Progenitor cell of endocrine pancreas (in vitro differentiated cells): ENCODE data around the gene MYCL. TPM values are rescaled to one million over a fixed set of nuclear protein-coding genes. Genes with fewer than 3 reads are reported as not detected.

Experiments
- DNase-seq: peaks from one replicate; pipeline ENCODE4 v3.0.0; 2021; ENCODE audit warnings: low spot score; ENCODE audit not compliant: unreplicated experiment
- H3K27ac Mint-ChIP-seq: 2 replicates; pipeline ENCODE4 v1.8.0; 2021; ENCODE audit warnings: mild to moderate bottlenecking, moderate library complexity, mixed read lengths
- H3K27me3 Mint-ChIP-seq: 2 replicates; pipeline ENCODE4 v1.8.0; 2021; ENCODE audit warnings: mixed read lengths
- H3K36me3 Mint-ChIP-seq: 2 replicates; pipeline ENCODE4 v1.8.0; 2022; ENCODE audit warnings: mixed read lengths; ENCODE audit not compliant: insufficient read depth
- H3K4me1 Mint-ChIP-seq: 2 replicates; pipeline ENCODE4 v1.8.0; 2021; ENCODE audit warnings: low read depth, mixed read lengths
- H3K4me3 Mint-ChIP-seq: 2 replicates; pipeline ENCODE4 v1.8.0; 2021; ENCODE audit warnings: low read depth, mild to moderate bottlenecking, moderate library complexity, mixed read lengths
- H3K9me3 Mint-ChIP-seq: 2 replicates; pipeline ENCODE4 v1.8.0; 2021; ENCODE audit warnings: low read depth, mixed read lengths
- CTCF ChIP-seq: fragments of 200-600 bp; sonication (generic); IDR thresholded peaks from one replicate; pipeline ENCODE4 v1.5.0; 2021; ENCODE audit warnings: antibody characterized with exemption, mild to moderate bottlenecking; ENCODE audit not compliant: unreplicated experiment
- total RNA-seq: library from RNA; stranded (reverse); gene quantifications from 2 replicates; pipeline ENCODE4 v1.2.1, GENCODE V29; 2021

Gene MYCL
- total RNA-seq, 1 donor from 2014 or later: 21.3 TPM

GRCh38 chr1:39892601-39893595 is 8.8 kb downstream of the MYCL start:
- DNase-seq: no peak
- H3K4me1 Mint-ChIP-seq: peaks cover 33% of the 10 kb centered on the region
- no peak overlapping the region for H3K4me3 Mint-ChIP-seq
- no peaks in the 10 kb centered on the region for H3K9me3 Mint-ChIP-seq
- H3K27me3 Mint-ChIP-seq: no peaks in the 10 kb centered on the region
- TF ChIP-seq CTCF: no peak
- H3K36me3 Mint-ChIP-seq: peaks cover 2% of the 10 kb centered on the region
- peak overlapping the region; percentile 82 for H3K27ac Mint-ChIP-seq

- peaks cover 26% of the 10 kb centered on the region for H3K4me1 Mint-ChIP-seq
- H3K4me3 Mint-ChIP-seq: no peak overlapping the region
- TF ChIP-seq CTCF: no peak
- no peak for DNase-seq
- H3K27ac Mint-ChIP-seq: no peak overlapping the region
- no peaks in the 10 kb centered on the region for H3K36me3 Mint-ChIP-seq
- H3K27me3 Mint-ChIP-seq: no peaks in the 10 kb centered on the region
- H3K9me3 Mint-ChIP-seq: no peaks in the 10 kb centered on the region
Measured at GRCh38 chr1:39890880-39891279, 10.8 kb downstream of the MYCL start.

GRCh38 chr1:39890273-39890672 is 11.4 kb downstream of the MYCL start:
- H3K9me3 Mint-ChIP-seq: no peaks in the 10 kb centered on the region
- no peak overlapping the region for H3K4me3 Mint-ChIP-seq
- no peak overlapping the region for H3K27ac Mint-ChIP-seq
- H3K4me1 Mint-ChIP-seq: peaks cover 26% of the 10 kb centered on the region
- DNase-seq: no peak
- no peaks in the 10 kb centered on the region for H3K27me3 Mint-ChIP-seq
- no peak for TF ChIP-seq CTCF
- no peaks in the 10 kb centered on the region for H3K36me3 Mint-ChIP-seq

- H3K27ac Mint-ChIP-seq: no peak overlapping the region
- H3K27me3 Mint-ChIP-seq: no peaks in the 10 kb centered on the region
- peaks cover 14% of the 10 kb centered on the region for H3K4me1 Mint-ChIP-seq
- H3K4me3 Mint-ChIP-seq: no peak overlapping the region
- no peak for TF ChIP-seq CTCF
- no peaks in the 10 kb centered on the region for H3K9me3 Mint-ChIP-seq
- no peak for DNase-seq
- no peaks in the 10 kb centered on the region for H3K36me3 Mint-ChIP-seq
Measured at GRCh38 chr1:39886757-39887231, 14.9 kb downstream of the MYCL start.

DNA sequence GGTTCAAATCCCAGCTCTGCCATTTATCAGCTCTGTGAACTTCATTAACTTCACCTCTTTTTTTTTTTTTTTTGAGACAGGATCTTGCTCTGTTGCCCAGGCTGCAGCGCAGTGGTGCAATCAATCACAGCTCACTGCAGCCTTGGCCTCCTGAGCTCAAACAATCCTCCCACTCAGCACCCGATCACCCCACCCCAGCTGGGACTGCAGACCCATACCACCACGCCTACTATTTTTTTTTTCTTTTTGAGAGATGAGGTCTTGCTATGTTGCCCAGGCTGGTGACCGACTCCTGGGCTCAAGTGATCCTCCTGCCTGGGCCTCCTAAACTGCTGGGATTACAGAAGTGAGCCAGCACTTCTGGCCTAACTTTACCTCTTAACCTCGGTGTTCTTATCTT is 16.2 kb downstream of the MYCL start:
- Mint-ChIP-seq H3K9me3 (no peaks in the 10 kb centered on the region), H3K27ac (peak overlapping the region; percentile 27), H3K27me3 (no peaks in the 10 kb centered on the region), H3K4me1 (peaks cover 17% of the 10 kb centered on the region), H3K36me3 (peaks cover 2% of the 10 kb centered on the region), H3K4me3 (no peak overlapping the region)
- no peak for TF ChIP-seq CTCF
- DNase-seq: no peak
